SK-N-DZ (cell line): ENCODE results near the gene CHN2.

Experiments
- DNase-seq: peaks from one replicate; pipeline ENCODE4 v3.0.0-alpha.2; 2015; ENCODE audit warnings: low spot score

Gene CHN2

GRCh38 chr7:29282819-29283414, 88.3 kb downstream of the CHN2 start:
- DNase-seq, result peak; percentile 27

GRCh38 chr7:29284696-29285443, 90.3 kb downstream of the CHN2 start:
- no peak for DNase-seq

DNA sequence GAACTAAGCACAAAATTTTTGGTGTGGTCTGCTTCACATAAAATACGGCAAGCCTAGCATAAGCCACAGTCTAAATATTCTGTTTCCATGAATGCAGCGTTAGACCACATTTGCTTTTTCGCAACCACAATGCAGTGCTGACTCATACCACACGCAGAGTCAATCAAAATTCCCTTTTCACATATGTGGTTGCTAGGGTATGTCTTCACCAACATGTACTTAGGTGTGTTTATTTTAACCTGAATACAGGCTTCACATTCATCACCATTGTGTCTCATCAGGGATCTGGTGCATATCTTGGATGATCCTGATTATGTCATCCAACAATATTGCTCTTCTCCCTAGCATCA, 90.8 kb downstream of the CHN2 start:
- no peak for DNase-seq

GRCh38 chr7:29285861-29286260, 91.3 kb downstream of the CHN2 start:
- DNase-seq, result no peak

GRCh38 chr7:29287366-29287765, 92.8 kb downstream of the CHN2 start:
- DNase-seq, result no peak

GRCh38 chr7:29288181-29289091, 93.9 kb downstream of the CHN2 start:
- peak; percentile 20 for DNase-seq

DNA sequence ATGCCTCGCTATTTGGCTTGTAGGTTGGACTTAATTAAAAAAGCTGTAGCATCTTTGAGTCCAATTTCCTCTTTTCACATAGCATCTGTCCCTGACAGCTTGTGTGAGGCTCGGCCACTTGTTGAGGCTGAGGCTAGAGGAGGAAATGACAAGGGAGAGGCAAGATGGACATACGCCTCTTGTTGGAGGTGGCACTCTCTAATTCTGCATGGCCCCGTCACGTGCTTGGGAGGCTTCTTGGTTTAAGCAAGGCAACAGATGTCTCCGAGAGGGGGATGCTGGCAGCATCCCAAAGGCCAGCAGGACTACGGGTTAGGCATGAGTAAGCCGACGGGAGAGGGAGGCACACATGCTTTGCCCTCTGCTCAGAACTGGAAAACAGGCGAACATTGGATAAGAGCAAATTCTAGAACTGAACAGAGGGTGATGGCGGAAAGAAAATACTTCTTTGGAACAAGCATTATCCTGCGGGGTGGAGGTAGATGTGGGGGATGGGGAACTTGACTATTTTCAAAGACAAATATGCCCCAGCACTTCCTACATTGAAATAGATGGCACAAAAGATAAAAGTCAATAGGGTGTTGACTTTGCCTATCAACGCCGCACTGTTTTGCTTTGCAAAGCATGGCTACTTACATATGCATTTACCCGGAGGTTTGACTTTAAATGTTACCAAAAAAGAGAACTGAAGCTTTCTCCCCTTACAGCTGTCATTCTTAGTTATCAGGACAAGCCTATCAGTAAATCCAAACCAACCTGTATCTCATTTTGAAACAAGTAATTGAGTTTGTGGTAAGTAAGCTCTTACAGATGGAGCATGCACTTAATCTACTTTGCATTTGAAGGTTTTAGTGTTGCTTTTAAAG, 94.8 kb downstream of the CHN2 start:
- peak; percentile 82 for DNase-seq

DNA sequence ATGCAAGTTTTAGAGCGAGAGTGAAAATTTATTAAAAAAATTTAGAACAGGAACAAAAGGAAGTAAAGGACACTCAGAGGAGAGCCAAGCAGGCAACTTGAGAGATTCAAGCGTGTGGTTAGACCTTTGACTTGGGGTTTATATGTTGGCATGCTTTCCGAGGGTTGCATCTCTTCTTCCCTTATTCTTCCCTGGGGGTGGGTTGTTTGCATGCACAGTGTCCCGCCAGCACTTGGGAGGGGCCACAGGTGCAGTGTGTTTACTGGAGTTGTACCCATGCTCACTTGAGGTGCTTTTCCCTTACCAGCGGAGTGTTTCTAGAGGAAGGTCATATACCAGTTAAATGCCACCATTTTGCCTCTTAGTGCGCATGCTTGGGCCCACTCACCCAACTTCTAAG, 96.3 kb downstream of the CHN2 start:
- DNase-seq, result no peak

GRCh38 chr7:29291723-29292618, 97.4 kb downstream of the CHN2 start:
- DNase-seq, result no peak

DNA sequence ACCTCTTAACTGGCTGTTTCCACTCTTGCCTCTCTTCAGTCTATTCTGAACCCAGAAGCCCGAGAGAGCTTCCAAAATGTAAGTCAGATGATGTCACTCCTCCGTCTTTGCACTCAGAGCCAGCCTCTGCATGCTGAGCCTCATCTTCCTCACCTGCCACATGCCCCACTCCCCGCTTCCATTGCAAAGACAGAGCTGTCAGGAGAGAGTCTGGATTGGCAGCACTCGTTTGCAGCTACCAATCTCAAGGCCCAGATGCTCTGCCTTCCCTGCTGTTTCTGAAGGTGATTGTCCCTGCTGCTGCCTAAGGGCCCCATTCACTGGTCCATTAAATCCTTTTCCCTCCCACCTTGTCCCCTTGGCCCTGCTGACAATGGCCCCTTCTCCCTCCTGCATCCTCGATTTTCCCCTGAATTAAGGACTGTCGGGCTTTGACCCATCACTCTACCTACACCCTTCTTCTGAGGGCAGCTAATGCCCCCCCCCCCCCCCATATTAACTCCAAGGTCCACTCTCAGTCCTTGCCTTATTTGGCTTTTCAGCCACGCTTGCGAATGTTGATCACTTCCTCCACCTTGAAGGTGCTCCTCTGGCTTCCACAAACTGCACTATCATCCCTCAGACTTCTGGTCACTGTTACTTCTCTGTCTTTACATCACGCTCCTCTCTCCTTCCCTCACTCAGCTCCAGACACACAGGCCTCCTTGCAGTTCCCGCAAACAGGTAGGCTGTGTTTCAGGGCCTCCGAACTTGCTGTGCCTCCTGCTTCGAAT, 98.5 kb downstream of the CHN2 start:
- peak; percentile 22 for DNase-seq

- DNase-seq, result no peak
Measured at GRCh38 chr7:29296421-29296820, 101.8 kb downstream of the CHN2 start.

DNA sequence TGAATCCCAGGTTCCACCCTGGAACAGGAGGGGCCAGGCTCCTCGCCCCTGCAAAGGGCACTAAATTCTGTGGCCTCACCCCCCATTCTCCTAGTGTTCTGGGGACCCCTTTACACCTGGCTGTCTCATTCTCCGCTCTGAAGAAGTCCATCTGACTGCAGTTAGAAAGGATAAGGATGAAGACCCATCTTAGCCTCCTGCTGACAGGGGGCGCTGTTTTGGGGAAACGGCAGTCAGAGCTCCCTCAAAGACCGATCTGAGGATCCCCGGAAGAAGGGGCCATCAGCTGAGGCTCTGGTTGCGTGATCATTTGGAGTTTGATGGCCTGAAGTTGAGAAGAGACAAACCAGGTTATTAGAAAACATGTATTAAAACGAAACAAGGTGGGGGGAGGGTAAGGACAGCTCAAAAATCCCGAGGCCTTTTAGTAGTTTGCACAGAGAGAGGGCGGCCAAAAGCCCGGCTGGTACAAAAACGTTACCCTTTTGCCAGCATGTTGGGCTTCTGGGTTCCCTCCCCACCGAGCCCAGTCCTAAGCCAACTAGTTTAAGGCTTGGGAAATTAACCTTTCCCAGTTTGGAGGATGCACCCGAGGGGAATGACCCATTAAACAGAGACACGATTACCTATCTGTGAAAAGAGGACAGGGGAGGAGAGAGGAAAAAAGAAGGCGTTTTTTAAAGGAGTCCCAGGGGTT, 102.8 kb downstream of the CHN2 start:
- no peak for DNase-seq

- no peak for DNase-seq
Measured at GRCh38 chr7:29299086-29299485, 104.5 kb downstream of the CHN2 start.

GRCh38 chr7:29300026-29300480, 105.5 kb downstream of the CHN2 start:
- DNase-seq, result no peak

- no peak for DNase-seq
Measured at GRCh38 chr7:29300649-29301048, 106.1 kb downstream of the CHN2 start.

- no peak for DNase-seq
Measured at GRCh38 chr7:29302666-29303395, 108.3 kb downstream of the CHN2 start.

- no peak for DNase-seq
Measured at GRCh38 chr7:29304756-29305155, 110.2 kb downstream of the CHN2 start.

GRCh38 chr7:29306319-29306991, 111.9 kb downstream of the CHN2 start:
- no peak for DNase-seq
